Mesendoderm (in vitro differentiated cells): ENCODE data around the gene SPON1.

ENCODE experiments used
- DNase-seq: peaks from one replicate; pipeline ENCODE4 v3.0.0; 2013
- H2AK5ac ChIP-seq: 2 replicates; pipeline ENCODE4 v1.6.1; 2013; ENCODE audit warnings: low read length, inconsistent platforms
- H2BK120ac ChIP-seq: 2 replicates; pipeline ENCODE4 v1.6.1; 2013; ENCODE audit warnings: low read depth, mild to moderate bottlenecking, low read length, moderate library complexity, mixed read lengths
- H2BK15ac ChIP-seq: replicated peaks from 2 replicates; pipeline ENCODE4 v1.6.1; 2013; ENCODE audit warnings: low read depth, mild to moderate bottlenecking, moderate library complexity
- H2BK5ac ChIP-seq: 2 replicates; pipeline ENCODE4 v1.6.1; 2013; ENCODE audit warnings: low read length, inconsistent platforms
- H3K18ac ChIP-seq: 2 replicates; pipeline ENCODE4 v1.6.1; 2013; ENCODE audit warnings: mild to moderate bottlenecking, low read length, mixed read lengths
- H3K23ac ChIP-seq: one replicate; pipeline ENCODE4 v1.6.1; 2013; ENCODE audit warnings: low read length
- H3K27ac ChIP-seq: 2 replicates; pipeline ENCODE4 v1.5.1; 2013; ENCODE audit warnings: low read depth, mild to moderate bottlenecking, inconsistent platforms, low read length, moderate library complexity
- H3K27me3 ChIP-seq: 2 replicates; pipeline ENCODE4 v1.6.1; 2013; ENCODE audit warnings: low read length, control low read depth, mild to moderate bottlenecking, inconsistent platforms; ENCODE audit not compliant: insufficient read depth, poor library complexity
- H3K36me3 ChIP-seq: 2 replicates; pipeline ENCODE4 v1.6.1; 2013; ENCODE audit warnings: low read length, inconsistent platforms; ENCODE audit not compliant: control insufficient read depth, insufficient read depth
- H3K4ac ChIP-seq: one replicate; pipeline ENCODE4 v1.6.1; 2013; ENCODE audit warnings: low read depth, mild to moderate bottlenecking, low read length, moderate library complexity
- H3K4me1 ChIP-seq: 2 replicates; pipeline ENCODE4 v1.6.1; 2013; ENCODE audit warnings: low read depth, low read length, inconsistent platforms; ENCODE audit not compliant: control insufficient read depth
- H3K4me2 ChIP-seq: 2 replicates; pipeline ENCODE4 v1.6.1; 2013; ENCODE audit warnings: low read length
- H3K4me3 ChIP-seq: 2 replicates; pipeline ENCODE4 v1.5.1; 2013; ENCODE audit warnings: mild to moderate bottlenecking, low read length
- H3K56ac ChIP-seq: one replicate; pipeline ENCODE4 v1.6.1; 2013; ENCODE audit warnings: low read length
- H3K79me1 ChIP-seq: 2 replicates; pipeline ENCODE4 v1.6.1; 2013; ENCODE audit warnings: low read length, inconsistent platforms
- H3K79me2 ChIP-seq: 2 replicates; pipeline ENCODE4 v1.6.1; 2013; ENCODE audit warnings: mild to moderate bottlenecking, low read length; ENCODE audit not compliant: control insufficient read depth, insufficient read depth
- H3K9ac ChIP-seq: 2 replicates; pipeline ENCODE4 v1.6.1; 2013; ENCODE audit warnings: low read length, inconsistent platforms
- H4K5ac ChIP-seq: one replicate; pipeline ENCODE4 v1.6.1; 2013; ENCODE audit warnings: low read length
- H4K8ac ChIP-seq: one replicate; pipeline ENCODE4 v1.6.1; 2013; ENCODE audit warnings: low read depth, mild to moderate bottlenecking, control low read depth, low read length, moderate library complexity
- WGBS: extraction: QIAGEN DNeasy Blood & Tissue Kit; methylation state at CpG from one replicate; pipeline ENCODE4 v1.1.7; 2013; ENCODE audit warnings: low lambda C conversion rate, missing lambda C conversion rate; ENCODE audit not compliant: insufficient coverage; ENCODE audit errors: extremely low coverage; 5-methylcytosine and 5-hydroxymethylcytosine counted together

Gene SPON1

GRCh38 chr11:14007566-14007965, 45.0 kb downstream of the SPON1 start:
- H3K18ac ChIP-seq, result no peak overlapping the region
- no peak overlapping the region for H3K9ac ChIP-seq
- H3K4me2 ChIP-seq, result no peak overlapping the region
- no CpG with 5 or more reads among the region's 6 CpGs for WGBS
- H3K4me3 ChIP-seq, result no peak overlapping the region
- H4K8ac ChIP-seq, result no peak overlapping the region
- H3K4ac ChIP-seq, result no peak overlapping the region
- no peak overlapping the region for H3K56ac ChIP-seq
- H3K27me3 ChIP-seq, result no peaks in the 10 kb centered on the region
- no peak for DNase-seq
- no peaks in the 10 kb centered on the region for H3K79me2 ChIP-seq
- no peak overlapping the region for H2BK120ac ChIP-seq
- H3K36me3 ChIP-seq, result no peaks in the 10 kb centered on the region
- no peak overlapping the region for H3K23ac ChIP-seq
- H2BK15ac ChIP-seq, result no peak overlapping the region
- H4K5ac ChIP-seq, result no peak overlapping the region
- H2BK5ac ChIP-seq, result no peak overlapping the region
- H3K79me1 ChIP-seq, result no peaks in the 10 kb centered on the region
- no peak overlapping the region for H2AK5ac ChIP-seq
- H3K4me1 ChIP-seq, result no peaks in the 10 kb centered on the region
- H3K27ac ChIP-seq, result no peak overlapping the region

DNA sequence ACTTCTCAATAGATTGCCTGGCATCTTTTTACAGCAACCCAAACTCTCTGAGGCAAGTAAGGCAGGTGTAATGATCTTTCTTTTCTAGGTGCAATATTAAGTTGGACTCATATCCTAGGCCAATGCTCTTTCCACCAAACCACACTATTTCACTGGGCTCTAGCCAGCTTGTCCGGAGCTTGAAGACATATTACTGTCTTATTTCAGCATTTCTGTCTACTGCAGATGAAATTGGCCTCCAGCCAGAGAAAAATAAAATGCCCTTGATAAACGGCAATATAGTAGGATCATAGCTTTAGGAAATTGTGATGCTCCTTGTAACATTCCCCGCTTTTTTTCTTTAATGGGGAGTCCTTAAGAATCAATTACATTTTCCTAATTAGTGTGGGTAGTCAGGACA, 48.1 kb downstream of the SPON1 start:
- Histone ChIP-seq H3K27me3 (no peaks in the 10 kb centered on the region), H2BK120ac (no peak overlapping the region), H4K8ac (no peak overlapping the region), H3K4ac (no peak overlapping the region), H3K9ac (no peak overlapping the region), H3K79me2 (no peaks in the 10 kb centered on the region), H2BK15ac (no peak overlapping the region), H4K5ac (no peak overlapping the region), H3K18ac (no peak overlapping the region), H3K4me2 (no peak overlapping the region), H2AK5ac (no peak overlapping the region), H3K79me1 (no peaks in the 10 kb centered on the region), H3K23ac (no peak overlapping the region), H3K36me3 (no peaks in the 10 kb centered on the region), H3K56ac (no peak overlapping the region), H2BK5ac (no peak overlapping the region), H3K4me3 (no peak overlapping the region), H3K4me1 (peaks cover 1% of the 10 kb centered on the region), H3K27ac (no peak overlapping the region)
- WGBS, result no CpG with 5 or more reads among the region's 3 CpGs
- no peak for DNase-seq

GRCh38 chr11:14012846-14013245, 50.3 kb downstream of the SPON1 start:
- Histone ChIP-seq H3K4me2 (no peak overlapping the region), H3K9ac (no peak overlapping the region), H3K4me3 (no peak overlapping the region), H3K79me1 (no peaks in the 10 kb centered on the region), H3K27ac (no peak overlapping the region), H2BK120ac (no peak overlapping the region), H2BK5ac (no peak overlapping the region), H3K18ac (no peak overlapping the region), H3K4ac (no peak overlapping the region), H3K23ac (no peak overlapping the region), H3K56ac (no peak overlapping the region), H2BK15ac (no peak overlapping the region), H4K8ac (no peak overlapping the region), H2AK5ac (no peak overlapping the region), H3K4me1 (peaks cover 6% of the 10 kb centered on the region), H3K27me3 (no peaks in the 10 kb centered on the region), H4K5ac (no peak overlapping the region), H3K36me3 (no peaks in the 10 kb centered on the region), H3K79me2 (no peaks in the 10 kb centered on the region)
- no CpG with 5 or more reads among the region's 4 CpGs for WGBS
- no peak for DNase-seq

GRCh38 chr11:14015711-14016110, 53.2 kb downstream of the SPON1 start:
- peak; percentile 94 for DNase-seq
- no peaks in the 10 kb centered on the region for H3K27me3 ChIP-seq

GRCh38 chr11:14018441-14018840, 55.9 kb downstream of the SPON1 start:
- Histone ChIP-seq H2AK5ac (no peak overlapping the region), H4K8ac (no peak overlapping the region), H3K18ac (no peak overlapping the region), H3K27ac (no peak overlapping the region), H2BK5ac (no peak overlapping the region), H3K56ac (no peak overlapping the region), H2BK15ac (no peak overlapping the region), H3K79me1 (no peaks in the 10 kb centered on the region), H4K5ac (no peak overlapping the region), H3K23ac (no peak overlapping the region), H3K4me3 (no peak overlapping the region), H3K4me2 (no peak overlapping the region), H2BK120ac (no peak overlapping the region), H3K4me1 (peaks cover 6% of the 10 kb centered on the region), H3K4ac (no peak overlapping the region), H3K9ac (no peak overlapping the region), H3K27me3 (no peaks in the 10 kb centered on the region), H3K36me3 (no peaks in the 10 kb centered on the region), H3K79me2 (no peaks in the 10 kb centered on the region)
- WGBS, result no CpG with 5 or more reads among the region's 2 CpGs
- DNase-seq, result no peak

More at GRCh38 chr11:14015711-14016110, 53.2 kb downstream of the SPON1 start:
- H3K79me2 ChIP-seq, result no peaks in the 10 kb centered on the region
- H3K9ac ChIP-seq, result no peak overlapping the region
- H3K4me3 ChIP-seq, result no peak overlapping the region
- H3K27ac ChIP-seq, result no peak overlapping the region
- H2BK15ac ChIP-seq, result no peak overlapping the region
- no peaks in the 10 kb centered on the region for H3K36me3 ChIP-seq
- no peak overlapping the region for H3K18ac ChIP-seq
- H3K4me1 ChIP-seq, result peaks cover 6% of the 10 kb centered on the region
- H3K4me2 ChIP-seq, result no peak overlapping the region
- H3K56ac ChIP-seq, result no peak overlapping the region
- no peak overlapping the region for H3K23ac ChIP-seq
- H3K79me1 ChIP-seq, result no peaks in the 10 kb centered on the region
- H2BK5ac ChIP-seq, result no peak overlapping the region
- H3K4ac ChIP-seq, result no peak overlapping the region
- no peak overlapping the region for H2BK120ac ChIP-seq
- no peak overlapping the region for H2AK5ac ChIP-seq
- H4K5ac ChIP-seq, result no peak overlapping the region
- WGBS, result no CpG with 5 or more reads among the region's 4 CpGs
- no peak overlapping the region for H4K8ac ChIP-seq

GRCh38 chr11:14021738-14022137, 59.2 kb downstream of the SPON1 start:
- Histone ChIP-seq H2AK5ac (no peak overlapping the region), H3K79me2 (no peaks in the 10 kb centered on the region)

More at GRCh38 chr11:14021738-14022137, 59.2 kb downstream of the SPON1 start:
- WGBS, result no CpG with 5 or more reads among the region's 4 CpGs
- Histone ChIP-seq H3K36me3 (no peaks in the 10 kb centered on the region), H2BK120ac (no peak overlapping the region), H3K4ac (no peak overlapping the region), H3K56ac (no peak overlapping the region), H4K5ac (no peak overlapping the region), H3K4me1 (no peaks in the 10 kb centered on the region), H2BK5ac (no peak overlapping the region), H2BK15ac (no peak overlapping the region), H3K27me3 (no peaks in the 10 kb centered on the region), H3K27ac (no peak overlapping the region), H3K4me3 (no peak overlapping the region), H3K9ac (no peak overlapping the region), H3K4me2 (no peak overlapping the region), H3K79me1 (no peaks in the 10 kb centered on the region), H3K23ac (no peak overlapping the region), H3K18ac (no peak overlapping the region), H4K8ac (no peak overlapping the region)
- DNase-seq, result no peak
